BLaER1 (cell line): ENCODE data around the gene UVSSA.
"Not testable (repeated sequence)": the region's sequence is repeated elsewhere in the genome, so short reads cannot be mapped to it uniquely, and the experiment has no call there.

Experiments used
- H3K27ac ChIP-seq: shearing (Covaris generic); formaldehyde crosslinking; 2 replicates; pipeline ENCODE4 v1.8.1; 2022
- H3K27me3 ChIP-seq: shearing (Covaris generic); formaldehyde crosslinking; 2 replicates; pipeline ENCODE4 v1.8.1; 2022
- H3K36me3 ChIP-seq: shearing (Covaris generic); formaldehyde crosslinking; 2 replicates; pipeline ENCODE4 v1.8.1; 2022
- H3K4me1 ChIP-seq: shearing (Covaris generic); formaldehyde crosslinking; 2 replicates; pipeline ENCODE4 v1.8.1; 2022
- H3K4me2 ChIP-seq: shearing (Covaris generic); formaldehyde crosslinking; 2 replicates; pipeline ENCODE4 v1.8.1; 2022
- H3K4me3 ChIP-seq: shearing (Covaris generic); formaldehyde crosslinking; 2 replicates; pipeline ENCODE4 v1.8.1; 2022
- H3K9ac ChIP-seq: shearing (Covaris generic); formaldehyde crosslinking; 2 replicates; pipeline ENCODE4 v1.8.1; 2022
- H3K9me3 ChIP-seq: shearing (Covaris generic); formaldehyde crosslinking; 2 replicates; pipeline ENCODE4 v1.8.1; 2022
- H4K20me1 ChIP-seq: shearing (Covaris generic); formaldehyde crosslinking; 2 replicates; pipeline ENCODE4 v1.8.1; 2022
- Cebpa-rat ChIP-seq: shearing (Covaris generic); IDR thresholded peaks from 2 replicates; pipeline ENCODE4 v1.8.1; 2022

UVSSA gene

GRCh38 chr4:1368421-1369090 lies 21.5 kb downstream of the UVSSA start:
- Histone ChIP-seq H3K4me3 (no peak overlapping the region), H4K20me1 (no peaks in the 10 kb centered on the region), H3K9me3 (peaks cover 10% of the 10 kb centered on the region), H3K9ac (no peak overlapping the region), H3K27me3 (no peaks in the 10 kb centered on the region), H3K4me1 (peaks cover 30% of the 10 kb centered on the region), H3K4me2 (no peak overlapping the region), H3K36me3 (peaks cover 11% of the 10 kb centered on the region; the same call in 1 of the 2 replicates), H3K27ac (no peak overlapping the region)
- no peak for TF ChIP-seq Cebpa-rat

- no peak overlapping the region for H3K4me2 ChIP-seq
- H3K9me3 ChIP-seq: peaks cover 15% of the 10 kb centered on the region
- peaks cover 30% of the 10 kb centered on the region for H3K4me1 ChIP-seq
- no peak overlapping the region for H3K9ac ChIP-seq
- no peak overlapping the region for H3K27ac ChIP-seq
- TF ChIP-seq Cebpa-rat: no peak
- H3K4me3 ChIP-seq: no peak overlapping the region
- H3K27me3 ChIP-seq: no peaks in the 10 kb centered on the region
- peaks cover 15% of the 10 kb centered on the region; the same call in 1 of the 2 replicates for H3K36me3 ChIP-seq
- H4K20me1 ChIP-seq: no peaks in the 10 kb centered on the region
These were observed 22.1 kb downstream of the UVSSA start for GRCh38 chr4:1369091-1369450.

GRCh38 chr4:1369479-1370079 lies 22.6 kb downstream of the UVSSA start:
- Histone ChIP-seq H3K9ac (no peak overlapping the region), H3K27ac (no peak overlapping the region), H3K36me3 (peaks cover 15% of the 10 kb centered on the region; the same call in 1 of the 2 replicates), H3K27me3 (no peaks in the 10 kb centered on the region), H3K4me3 (no peak overlapping the region), H4K20me1 (no peaks in the 10 kb centered on the region), H3K4me1 (peaks cover 25% of the 10 kb centered on the region), H3K4me2 (no peak overlapping the region), H3K9me3 (peaks cover 15% of the 10 kb centered on the region)
- no peak for TF ChIP-seq Cebpa-rat

- peaks cover 16% of the 10 kb centered on the region for H3K4me1 ChIP-seq
- peaks cover 15% of the 10 kb centered on the region for H3K9me3 ChIP-seq
- TF ChIP-seq Cebpa-rat: no peak
- no peak overlapping the region for H3K4me3 ChIP-seq
- peaks cover 15% of the 10 kb centered on the region; the same call in 1 of the 2 replicates for H3K36me3 ChIP-seq
- no peak overlapping the region for H3K9ac ChIP-seq
- H3K27ac ChIP-seq: no peak overlapping the region
- H4K20me1 ChIP-seq: no peaks in the 10 kb centered on the region
- H3K4me2 ChIP-seq: no peak overlapping the region
- H3K27me3 ChIP-seq: no peaks in the 10 kb centered on the region
These were observed 23.5 kb downstream of the UVSSA start for GRCh38 chr4:1370321-1371124.

- H3K36me3 ChIP-seq: peaks cover 15% of the 10 kb centered on the region; the same call in 1 of the 2 replicates
- H3K4me2 ChIP-seq: no peak overlapping the region
- H4K20me1 ChIP-seq: no peaks in the 10 kb centered on the region
- H3K27ac ChIP-seq: no peak overlapping the region
- H3K27me3 ChIP-seq: no peaks in the 10 kb centered on the region
- H3K9ac ChIP-seq: no peak overlapping the region
- TF ChIP-seq Cebpa-rat: no peak
- no peak overlapping the region for H3K4me3 ChIP-seq
- peaks cover 16% of the 10 kb centered on the region for H3K4me1 ChIP-seq
- H3K9me3 ChIP-seq: peaks cover 15% of the 10 kb centered on the region
These were observed 24.5 kb downstream of the UVSSA start for GRCh38 chr4:1371176-1372165.

GRCh38 chr4:1372576-1372975 lies 25.6 kb downstream of the UVSSA start:
- H3K27ac ChIP-seq, H3K27me3 ChIP-seq, H3K4me3 ChIP-seq, H3K4me2 ChIP-seq, H3K9ac ChIP-seq, H4K20me1 ChIP-seq: not testable (repeated sequence)
- H3K36me3 ChIP-seq: peaks cover 15% of the 10 kb centered on the region; the same call in 1 of the 2 replicates
- H3K4me1 ChIP-seq: peaks cover 21% of the 10 kb centered on the region
- peaks cover 15% of the 10 kb centered on the region for H3K9me3 ChIP-seq

- Histone ChIP-seq H3K4me2 (no peak overlapping the region), H3K36me3 (peaks cover 15% of the 10 kb centered on the region; the same call in 1 of the 2 replicates), H3K4me1 (peaks cover 36% of the 10 kb centered on the region), H3K9ac (no peak overlapping the region), H3K27ac (0 out of 2 replicates have a peak overlapping the region, but pooled peaks have one; percentile 2), H3K4me3 (no peak overlapping the region), H3K27me3 (no peaks in the 10 kb centered on the region), H4K20me1 (peaks cover 12% of the 10 kb centered on the region; the same call in 1 of the 2 replicates), H3K9me3 (peaks cover 15% of the 10 kb centered on the region)
- TF ChIP-seq Cebpa-rat: no peak
These were observed 27.1 kb downstream of the UVSSA start for GRCh38 chr4:1373892-1374705.

- peaks cover 40% of the 10 kb centered on the region for H3K4me1 ChIP-seq
- H3K9ac ChIP-seq: no peak overlapping the region
- H3K4me2 ChIP-seq: no peak overlapping the region
- no peak for TF ChIP-seq Cebpa-rat
- peaks cover 15% of the 10 kb centered on the region for H3K9me3 ChIP-seq
- peaks cover 15% of the 10 kb centered on the region; the same call in 1 of the 2 replicates for H4K20me1 ChIP-seq
- no peaks in the 10 kb centered on the region for H3K27me3 ChIP-seq
- no peak overlapping the region for H3K4me3 ChIP-seq
- peaks cover 15% of the 10 kb centered on the region; the same call in 1 of the 2 replicates for H3K36me3 ChIP-seq
- H3K27ac ChIP-seq: no peak overlapping the region
These were observed 27.7 kb downstream of the UVSSA start for GRCh38 chr4:1374706-1375045.
